HepG2 (cell line): ENCODE measurements around the gene XAF1. TPM values are rescaled to one million over a fixed set of nuclear protein-coding genes. Genes with fewer than 3 reads are reported as not detected.
"Not testable (repeated sequence)": the region's sequence is repeated elsewhere in the genome, so short reads cannot be mapped to it uniquely, and the experiment has no call there.

Experiments used
- ATAC-seq: fragments of 200-7000 bp; cut with Tn5 transposase; 3 replicates; pipeline ENCODE4 v1.9.1; 2020; ENCODE audit warnings: mild to moderate bottlenecking, moderate library complexity
- BruUV-seq: library from RNA; stranded (reverse); fragments of 400-500 nt; replicated peaks from 2 replicates; lab custom pipeline; 2021; lab: Mats Ljungman, UMichigan
- CTCF ChIA-PET: fragments of 300-600 bp; formaldehyde crosslinking; extraction: SDS; loops from one replicate; lab custom pipeline; 2021; ENCODE audit warnings: low total read pairs, inconsistent platforms, low intra/inter-chr PET ratio; lab: Yijun Ruan, JAX
- POLR2A ChIA-PET: fragments of 350-600 bp; sonication (Branson Sonifier 250); formaldehyde crosslinking; loops from one replicate; lab custom pipeline; 2020; ENCODE audit warnings: antibody characterized with exemption, inconsistent platforms; lab: Yijun Ruan, JAX
- DNase-seq: peaks from one replicate; pipeline ENCODE4 v3.0.0-alpha.2; 2015; ENCODE audit warnings: low spot score
- FAIRE-seq: peaks from 3 replicates; lab custom pipeline; 2011; peaks lifted over from hg19 to GRCh38; lab: Jason Lieb, UNC
- H2AFZ ChIP-seq: one replicate; pipeline ENCODE4 v1.6.1; 2011; ENCODE audit warnings: low read length, inconsistent platforms
- H3K27ac ChIP-seq: fragments of 300-600 bp; 3 replicates; pipeline ENCODE4 v1.8.0; 2011; ENCODE audit warnings: mixed run types, mild to moderate bottlenecking, mixed read lengths, low read length, inconsistent platforms; ENCODE audit not compliant: insufficient read depth; ENCODE audit errors: extremely low read length
- H3K27me3 ChIP-seq, 2 experiments: fragments of 200-600 bp in 1 of 2; 2 replicates in 1 of 2; 3 replicates in 1 of 2; pipeline versions ENCODE4 v1.6.0 to v1.8.0; 2011; ENCODE audit warnings: low read length in 2 of 2, mild to moderate bottlenecking in 2 of 2, moderate library complexity in 2 of 2, inconsistent platforms in 1 of 2; ENCODE audit not compliant: insufficient read depth in 2 of 2, control insufficient read depth in 1 of 2
- H3K36me3 ChIP-seq, 2 experiments: fragments of 200-600 bp in 1 of 2; replicated peaks in 1 of 2; 2 replicates in 1 of 2; 3 replicates in 1 of 2; pipeline versions ENCODE4 v1.5.1 to v1.8.0; 2011; ENCODE audit warnings: low read length in 2 of 2, inconsistent platforms in 1 of 2; ENCODE audit not compliant: insufficient read depth in 2 of 2, control insufficient read depth in 1 of 2
- H3K4me1 ChIP-seq: 2 replicates; pipeline ENCODE4 v1.5.1; 2012; ENCODE audit warnings: low read length, inconsistent platforms; ENCODE audit not compliant: insufficient read depth
- H3K4me2 ChIP-seq: 2 replicates; pipeline ENCODE4 v1.6.0; 2011; ENCODE audit warnings: low read depth, low read length, inconsistent platforms
- H3K4me3 ChIP-seq, 3 experiments: fragments of 200-600 bp in 1 of 3; sonication (generic), shearing (Covaris generic) in 1 of 3; replicated peaks in 1 of 3; 2 replicates each; pipeline ENCODE4 v1.5.1; 2011 to 2016; ENCODE audit warnings: low read length in 3 of 3, inconsistent platforms in 2 of 3, low read depth in 2 of 3, mild to moderate bottlenecking in 2 of 3, control low read depth in 1 of 3, mixed read lengths in 1 of 3; ENCODE audit not compliant: insufficient read depth in 1 of 3
- H3K79me2 ChIP-seq: one replicate; pipeline ENCODE4 v1.6.1; 2011; ENCODE audit warnings: low read length, inconsistent platforms; ENCODE audit not compliant: insufficient read depth
- H3K9ac ChIP-seq: 2 replicates; pipeline ENCODE4 v1.6.0; 2011; ENCODE audit warnings: mild to moderate bottlenecking, low read depth, low read length, inconsistent platforms; ENCODE audit not compliant: insufficient read depth
- H3K9me3 ChIP-seq: 2 replicates; pipeline ENCODE4 v1.5.1; 2012; ENCODE audit warnings: mild to moderate bottlenecking, low read length
- H4K20me1 ChIP-seq: 2 replicates; pipeline ENCODE4 v1.6.0; 2011; ENCODE audit warnings: inconsistent platforms, mild to moderate bottlenecking, low read length, moderate library complexity; ENCODE audit not compliant: insufficient read depth
- MTERF4 ChIP-seq: sonication (generic); formaldehyde crosslinking; IDR thresholded peaks from 2 replicates; pipeline ENCODE4 v1.8.0; 2023; ENCODE audit warnings: mild to moderate bottlenecking, missing genetic modification reagents
- NR3C1 ChIP-seq: sonication (generic); formaldehyde crosslinking; IDR thresholded peaks from 2 replicates; pipeline ENCODE4 v1.4.0; 2020; ENCODE audit warnings: missing genetic modification reagents
- SMYD3 ChIP-seq: sonication (generic); formaldehyde crosslinking; IDR thresholded peaks from 2 replicates; pipeline ENCODE4 v1.8.1; 2023; ENCODE audit warnings: mild to moderate bottlenecking, missing genetic modification reagents
- SRF ChIP-seq: IDR thresholded peaks from 2 replicates; pipeline ENCODE4 v1.6.1; 2011; ENCODE audit warnings: mild to moderate bottlenecking, low read depth, low read length, moderate library complexity
- SRSF9 ChIP-seq: fragments of 200-400 bp; formaldehyde crosslinking; IDR thresholded peaks from 2 replicates; pipeline ENCODE4 v1.6.1; 2018; ENCODE audit warnings: borderline replicate concordance, mild to moderate bottlenecking, low read depth, low read length; ENCODE audit not compliant: insufficient read depth, poor library complexity, severe bottlenecking
- U2AF2 ChIP-seq: fragments of 200-400 bp; formaldehyde crosslinking; IDR thresholded peaks from 2 replicates; pipeline ENCODE4 v1.6.1; 2017; ENCODE audit warnings: low read depth, mild to moderate bottlenecking, low read length
- ZNF331 ChIP-seq: sonication (generic); formaldehyde crosslinking; IDR thresholded peaks from 2 replicates; pipeline ENCODE4 v1.4.0; 2020; ENCODE audit warnings: missing genetic modification reagents
- ZNF740 ChIP-seq: sonication (generic); formaldehyde crosslinking; IDR thresholded peaks from 2 replicates; pipeline ENCODE4 v1.4.0; 2020; ENCODE audit warnings: missing genetic modification reagents
- ZNF770 ChIP-seq: sonication (generic); formaldehyde crosslinking; IDR thresholded peaks from 2 replicates; pipeline ENCODE4 v1.5.0; 2020; ENCODE audit warnings: mild to moderate bottlenecking, missing genetic modification reagents
- WGBS: methylation state at CpG from one replicate; pipeline ENCODE4 v1.1.6; 2017; ENCODE audit warnings: low lambda C conversion rate; 5-methylcytosine and 5-hydroxymethylcytosine counted together
- in situ Hi-C: cut with HindIII; loops from 2 replicates; pipeline ENCODE4 v1.10.0; 2017; ENCODE audit warnings: low pct_unique_long_range_greater_than_20kb; ENCODE audit not compliant: extremely low pct_ligation_motif_present
- intact Hi-C: fragments of 100-400 bp; cut with micrococcal nuclease; formaldehyde crosslinking; loops from one replicate; pipeline ENCODE4 v1.10.0; 2022; ENCODE audit not compliant: unreplicated experiment
- polyA plus RNA-seq, 8 experiments: library from polyadenylated mRNA; depleted of rRNA in 3 of 8; stranded (reverse) in 7 of 8; unstranded in 1 of 8; fragments of >200 nt; fragmentation: Illumina TruSeq in 4 of 8; extraction: Trizol in 4 of 8; gene quantifications; 2 replicates each; pipeline versions ENCODE4 v1.2.1 to v1.2.3, GENCODE V29; 2011 to 2016; ENCODE audit warnings: low read depth in 4 of 8, missing spikeins in 1 of 8, mixed read lengths in 1 of 8; ENCODE audit not compliant: insufficient read depth in 1 of 8
- total RNA-seq, 5 experiments: library from RNA; depleted of rRNA; stranded (reverse); fragments of >200 nt; fragmentation: Illumina TruSeq; extraction: Trizol; gene quantifications; 2 replicates each; pipeline ENCODE4 v1.2.3, GENCODE V29; 2016; ENCODE audit warnings: low read depth in 1 of 5

The XAF1 gene
- total and polyA plus RNA-seq, 2 of the 13 experiments (the other 11 are each of a cell fraction or from before 2014, with no cell fraction given): 1.2 to 2.4 TPM

- FAIRE-seq (no peak), ATAC-seq (no peak), DNase-seq (no peak)
- Histone ChIP-seq H2AFZ (no peak overlapping the region), H3K4me1 (no peaks in the 10 kb centered on the region), H3K27me3 (no peaks in the 10 kb centered on the region), H3K4me3 (no peak overlapping the region), H3K79me2 (no peaks in the 10 kb centered on the region), H3K4me2 (no peak overlapping the region), H4K20me1 (no peaks in the 10 kb centered on the region), H3K9me3 (peaks cover 14% of the 10 kb centered on the region), H3K27ac (no peak overlapping the region), H3K36me3 (no peaks in the 10 kb centered on the region), H3K9ac (no peak overlapping the region)
- no TSS peak for BruUV-seq
- intact Hi-C loops: no loop called here
- in situ Hi-C loops: no loop called here
- WGBS: 79% methylated on average over 1 of the region's 1 CpG
- TF ChIP-seq ZNF740 (CRISPR knock-in tag) (no peak), NR3C1 (CRISPR knock-in tag) (no peak), MTERF4 (CRISPR knock-in tag) (no peak), SRSF9 (no peak), ZNF331 (CRISPR knock-in tag) (no peak), SRF (no peak), ZNF770 (CRISPR knock-in tag) (no peak), SMYD3 (no peak), U2AF2 (no peak)
- ChIA-PET POLR2A (no interaction called here), CTCF (no interaction called here)
Measured at GRCh38 chr17:6772016-6772415, 16.2 kb downstream of the XAF1 start.

- in situ Hi-C loops, intact Hi-C loops, H3K27ac ChIP-seq, H3K9ac ChIP-seq, H3K9me3 ChIP-seq, DNase-seq, H3K4me2 ChIP-seq, H3K36me3 ChIP-seq, CTCF ChIA-PET, H3K79me2 ChIP-seq, ATAC-seq, H4K20me1 ChIP-seq, POLR2A ChIA-PET, BruUV-seq, H3K4me3 ChIP-seq, H3K27me3 ChIP-seq, FAIRE-seq, H2AFZ ChIP-seq: not testable (repeated sequence)
- 79% methylated on average over 8 of the region's 8 CpGs for WGBS
- H3K4me1 ChIP-seq: peaks cover 14% of the 10 kb centered on the region
Measured at GRCh38 chr17:6774906-6775305, 19.1 kb downstream of the XAF1 start.
